OCI-M2 (cell line): ENCODE measurements around the gene KHDC1L.
"Not testable (repeated sequence)": the region's sequence is repeated elsewhere in the genome, so short reads cannot be mapped to it uniquely, and the experiment has no call there.

ENCODE experiments used
- DNase-seq: peaks from one replicate; lab custom pipeline; 2025; ENCODE audit not compliant: unreplicated experiment; lab: John Stamatoyannopoulos, UW

KHDC1L gene

GRCh38 chr6:73207221-73207837 is 18.0 kb downstream of the KHDC1L start:
- DNase-seq = no peak

- no peak for DNase-seq
Observed at GRCh38 chr6:73204252-73204651, 21.0 kb downstream of the KHDC1L start.

GRCh38 chr6:73203098-73203497 is 22.2 kb downstream of the KHDC1L start:
- no peak for DNase-seq

- DNase-seq = no peak
Observed at GRCh38 chr6:73200735-73201134, 24.6 kb downstream of the KHDC1L start.

- DNase-seq = no peak
Observed at GRCh38 chr6:73200247-73200646, 25.0 kb downstream of the KHDC1L start.

GRCh38 chr6:73194744-73195143 is 30.6 kb downstream of the KHDC1L start:
- DNase-seq = no peak

GRCh38 chr6:73193302-73193701 is 32.0 kb downstream of the KHDC1L start:
- DNase-seq = not testable (repeated sequence)

GRCh38 chr6:73182021-73182607 is 43.2 kb downstream of the KHDC1L start:
- no peak for DNase-seq

GRCh38 chr6:73180763-73181619 is 44.3 kb downstream of the KHDC1L start:
- DNase-seq = peak; percentile 66

GRCh38 chr6:73180076-73180738 is 45.1 kb downstream of the KHDC1L start:
- DNase-seq = no peak

GRCh38 chr6:73177221-73177944 is 47.9 kb downstream of the KHDC1L start:
- DNase-seq = no peak

- DNase-seq = no peak
Observed at GRCh38 chr6:73176057-73176456, 49.2 kb downstream of the KHDC1L start.

- DNase-seq = no peak
Observed at GRCh38 chr6:73174646-73175045, 50.6 kb downstream of the KHDC1L start.
